ENCODE data around the gene GPRC5C. TPM values are rescaled to one million over a fixed set of nuclear protein-coding genes. Genes with fewer than 3 reads are reported as not detected.
A peak's percentile ranks its signal among the peaks of the same experiment; 100 is the strongest.

GPRC5C gene
- total and polyA plus RNA-seq, 11 donors, result 22.2 to 59.9 (median 35.3) TPM

DNA sequence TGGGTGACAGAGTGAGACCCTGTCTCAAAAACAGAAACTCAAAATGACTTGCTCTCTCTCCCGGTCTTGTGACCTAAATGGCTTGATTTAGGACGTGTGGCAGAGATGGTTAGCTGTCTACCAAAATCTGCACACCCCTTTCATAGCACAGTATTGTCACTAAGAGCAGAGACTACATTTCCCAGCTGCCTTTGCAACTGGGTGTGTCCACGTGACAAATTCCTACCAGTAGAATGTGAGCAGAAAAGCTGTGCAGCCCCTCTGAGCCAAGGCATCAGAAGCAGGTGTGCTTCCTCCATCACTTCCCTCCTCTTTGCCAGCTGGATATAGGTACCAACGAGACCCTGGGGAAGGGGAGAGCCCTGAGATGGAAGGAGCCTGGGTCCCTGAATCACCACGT is 39.0 kb upstream of the GPRC5C start:
- WGBS, 4 donors, result 64 to 74% (median 69%) methylated on average over 5 of the region's 5 CpGs
- intact Hi-C loops (cut with DNase I), result loop anchor here in 1 of 10 donors (5.0 kb wide), 1 partner anchor 34 kb away; no protein-coding TSS in a partner anchor
- no peak overlapping the region for H3K27ac ChIP-seq
- no peaks in the 10 kb centered on the region for H3K27me3 ChIP-seq
- no peak for DNase-seq
- no peaks in the 10 kb centered on the region for H3K9me3 ChIP-seq
- no peaks in the 10 kb centered on the region for H3K36me3 ChIP-seq
- H3K4me1 ChIP-seq, result peaks cover 0 to 11% (median 3%) of the 10 kb centered on the region in 12 donors
- ATAC-seq, result no peak
- H3K4me3 ChIP-seq, result no peak overlapping the region
- TF ChIP-seq, protein P1, sequence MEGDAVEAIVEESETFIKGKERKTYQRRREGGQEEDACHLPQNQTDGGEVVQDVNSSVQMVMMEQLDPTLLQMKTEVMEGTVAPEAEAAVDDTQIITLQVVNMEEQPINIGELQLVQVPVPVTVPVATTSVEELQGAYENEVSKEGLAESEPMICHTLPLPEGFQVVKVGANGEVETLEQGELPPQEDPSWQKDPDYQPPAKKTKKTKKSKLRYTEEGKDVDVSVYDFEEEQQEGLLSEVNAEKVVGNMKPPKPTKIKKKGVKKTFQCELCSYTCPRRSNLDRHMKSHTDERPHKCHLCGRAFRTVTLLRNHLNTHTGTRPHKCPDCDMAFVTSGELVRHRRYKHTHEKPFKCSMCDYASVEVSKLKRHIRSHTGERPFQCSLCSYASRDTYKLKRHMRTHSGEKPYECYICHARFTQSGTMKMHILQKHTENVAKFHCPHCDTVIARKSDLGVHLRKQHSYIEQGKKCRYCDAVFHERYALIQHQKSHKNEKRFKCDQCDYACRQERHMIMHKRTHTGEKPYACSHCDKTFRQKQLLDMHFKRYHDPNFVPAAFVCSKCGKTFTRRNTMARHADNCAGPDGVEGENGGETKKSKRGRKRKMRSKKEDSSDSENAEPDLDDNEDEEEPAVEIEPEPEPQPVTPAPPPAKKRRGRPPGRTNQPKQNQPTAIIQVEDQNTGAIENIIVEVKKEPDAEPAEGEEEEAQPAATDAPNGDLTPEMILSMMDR (IDR thresholded peaks at IDR 0.05), result no peak
- no peak for TF ChIP-seq POLR2A (IDR thresholded peaks at IDR 0.05)

DNA sequence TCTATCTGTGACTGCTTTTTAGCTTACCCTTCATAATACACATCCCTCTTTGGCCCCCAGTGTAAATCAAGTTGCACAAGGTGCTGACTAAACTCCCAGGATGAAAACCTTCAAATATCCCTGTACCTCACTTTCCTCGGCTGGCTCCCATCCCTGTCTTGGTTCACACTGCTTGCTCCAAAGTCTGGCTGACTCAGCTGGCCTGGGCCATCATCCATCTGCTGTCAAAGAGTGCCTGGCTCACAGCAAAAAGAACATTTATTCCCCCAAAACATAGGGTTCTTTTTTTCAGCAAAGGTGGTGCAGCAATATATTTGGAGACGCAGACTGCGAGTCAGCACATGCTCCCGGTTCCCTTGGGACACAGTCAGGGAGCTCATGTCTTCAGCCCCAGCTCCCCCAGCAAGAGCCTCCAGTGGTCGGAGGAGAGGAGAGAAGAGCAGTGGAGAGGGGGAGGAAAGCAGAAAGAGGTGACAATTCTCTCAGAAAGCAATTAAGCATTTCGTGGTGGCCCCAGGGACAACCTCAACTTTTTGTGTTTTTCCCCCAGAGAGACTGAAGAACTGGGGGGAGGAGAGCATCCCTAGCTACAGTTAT is 38.4 kb upstream of the GPRC5C start:
- TF ChIP-seq, protein P1 (IDR thresholded peaks at IDR 0.05), result no peak
- TF ChIP-seq POLR2A (IDR thresholded peaks at IDR 0.05), result no peak
- no peak overlapping the region for H3K4me3 ChIP-seq
- no peaks in the 10 kb centered on the region for H3K9me3 ChIP-seq
- WGBS, 4 donors, result 66 to 87% (median 81%) methylated on average over 6 of the region's 6 CpGs
- no peaks in the 10 kb centered on the region for H3K36me3 ChIP-seq
- no peak for ATAC-seq
- intact Hi-C loops (cut with DNase I), result loop anchor here in 1 of 10 donors (5.0 kb wide), 1 partner anchor 34 kb away; no protein-coding TSS in a partner anchor
- peaks cover 0 to 11% (median 3%) of the 10 kb centered on the region in 12 donors for H3K4me1 ChIP-seq
- no peak overlapping the region for H3K27ac ChIP-seq
- no peak for DNase-seq
- H3K27me3 ChIP-seq, result no peaks in the 10 kb centered on the region

DNA sequence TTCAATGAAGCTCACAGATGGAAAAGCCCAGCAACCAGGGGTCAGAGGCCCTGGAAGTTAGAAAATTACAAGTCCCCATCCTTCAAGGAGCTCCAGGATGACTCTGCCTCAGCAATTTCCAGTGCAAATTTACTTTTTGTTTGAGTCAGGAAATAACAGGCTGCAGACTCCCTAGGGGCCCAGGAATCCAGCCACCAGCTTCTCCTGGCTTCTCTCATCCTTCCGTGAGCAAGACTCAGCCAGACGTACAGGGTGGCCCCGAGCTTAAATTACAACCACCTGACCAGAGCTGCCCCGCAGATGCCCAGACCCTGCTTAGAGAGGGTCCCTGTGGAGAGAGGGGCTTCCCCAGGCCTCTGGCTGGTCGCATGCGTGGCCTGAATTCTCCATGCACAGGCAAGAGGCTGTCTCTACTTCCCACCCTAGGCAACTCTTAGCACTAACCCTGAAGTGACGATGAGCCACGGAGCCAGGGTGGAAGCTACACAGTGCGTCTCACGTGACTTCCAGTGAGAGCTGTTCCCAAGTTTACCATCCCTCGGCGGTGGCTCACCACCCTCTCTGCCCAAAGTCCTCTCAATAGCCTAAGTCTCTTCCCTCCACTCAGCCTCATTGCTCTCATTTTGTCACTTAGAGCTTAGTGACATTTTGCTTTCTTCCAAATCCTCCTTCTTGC is 37.5 kb upstream of the GPRC5C start:
- Histone ChIP-seq H3K27ac (no peak overlapping the region), H3K27me3 (no peaks in the 10 kb centered on the region), H3K4me1 (peaks cover 0 to 11% (median 3%) of the 10 kb centered on the region in 12 donors), H3K4me3 (no peak overlapping the region), H3K9me3 (no peaks in the 10 kb centered on the region), H3K36me3 (no peaks in the 10 kb centered on the region)
- intact Hi-C loops (cut with DNase I), result loop anchor here in 1 of 10 donors (5.0 kb wide), 1 partner anchor 33 kb away; no protein-coding TSS in a partner anchor
- TF ChIP-seq, protein P1 (IDR thresholded peaks at IDR 0.05), result no peak
- TF ChIP-seq POLR2A (IDR thresholded peaks at IDR 0.05), result no peak
- 71 to 73% (median 72%) methylated on average over 9 to 12 of the region's 12 CpGs for WGBS, 4 donors
- DNase-seq, result no peak
- ATAC-seq, result peak in 2 of 4 donors; percentile 20 to 36

DNA sequence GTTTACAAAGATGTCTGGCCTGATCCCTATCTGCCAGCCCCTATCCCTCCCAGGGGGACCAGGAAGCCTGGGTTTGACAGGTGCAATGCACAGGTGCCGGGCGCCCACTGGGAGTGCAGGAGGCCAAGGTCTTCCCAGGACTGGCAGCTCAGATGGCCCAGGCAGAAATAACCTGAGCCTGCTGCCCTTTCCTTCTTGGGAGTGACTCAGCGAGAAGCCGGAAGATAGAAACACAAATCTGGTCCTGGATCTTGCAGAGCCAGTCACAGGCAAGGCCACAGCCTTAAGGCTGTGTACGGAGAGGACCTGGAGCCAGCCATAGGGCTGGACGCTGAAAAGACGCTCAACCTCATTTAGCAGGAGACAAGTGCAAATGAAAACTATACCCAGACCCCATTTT is 36.9 kb upstream of the GPRC5C start:
- H3K4me1 ChIP-seq, result peaks cover 0 to 11% (median 3%) of the 10 kb centered on the region in 12 donors
- no peak overlapping the region for H3K27ac ChIP-seq
- DNase-seq (peak in 1 of 5 donors; percentile 33), ATAC-seq (peak in 1 of 4 donors; percentile 33)
- H3K9me3 ChIP-seq, result no peaks in the 10 kb centered on the region
- H3K4me3 ChIP-seq, result no peak overlapping the region
- no peaks in the 10 kb centered on the region for H3K27me3 ChIP-seq
- H3K36me3 ChIP-seq, result no peaks in the 10 kb centered on the region
- no peak for TF ChIP-seq POLR2A (IDR thresholded peaks at IDR 0.05)
- TF ChIP-seq, protein P1 (IDR thresholded peaks at IDR 0.05), result no peak
- intact Hi-C loops (cut with DNase I), result loop anchor here in 1 of 10 donors (5.0 kb wide), 1 partner anchor 32 kb away; no protein-coding TSS in a partner anchor
- WGBS, 4 donors, result 93 to 100% (median 95%) methylated on average over 4 to 7 of the region's 7 CpGs

Measured in heart left ventricle (tissue), 16 donors.